ENCODE measurements around the gene IKZF1. TPM values are rescaled to one million over a fixed set of nuclear protein-coding genes. Genes with fewer than 3 reads are reported as not detected.

Gene IKZF1
- total and polyA plus RNA-seq, 4 donors = 4.0 to 37.8 (median 18.5) TPM

DNA sequence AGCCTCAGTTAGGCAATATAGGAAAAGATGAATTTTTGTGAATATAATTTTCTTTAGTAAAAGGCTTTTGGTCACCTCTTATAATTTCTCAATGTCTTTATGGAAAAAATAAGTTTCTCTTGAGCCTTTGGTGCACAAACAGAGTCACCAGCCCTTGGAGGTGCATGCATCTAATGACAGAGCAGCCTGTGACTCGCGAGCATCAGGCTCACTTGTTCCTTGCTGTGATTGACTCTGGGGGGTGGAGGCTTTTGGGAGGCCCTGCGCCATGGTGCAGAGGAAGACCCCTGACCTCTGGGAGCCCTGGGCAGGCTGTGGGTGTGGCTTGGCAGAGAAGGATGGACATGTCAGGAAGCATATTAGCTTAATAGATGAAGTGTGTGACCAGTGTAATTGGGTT lies 85.4 kb downstream of the IKZF1 start:
- DNase-seq (no peak), ATAC-seq (ENCODE audit: insufficient read depth, low FRiP score) (no peak)
- 86 to 97% methylated on average over 3 of the region's 3 CpGs for WGBS, 2 donors
- Histone ChIP-seq H3K9ac (ENCODE audit: insufficient read depth in 1 of 2, low read length in 2 of 2) (no peak overlapping the region), H3K4me3 (no peak overlapping the region), H3K4me1 (ENCODE audit: control insufficient read depth in 5 of 5, insufficient read depth in 5 of 5, low read length in 5 of 5) (no peaks in the 10 kb centered on the region), H3K36me3 (ENCODE audit: control insufficient read depth in 4 of 4, insufficient read depth in 4 of 4, low read length in 4 of 4) (no peaks in the 10 kb centered on the region), H3K27me3 (ENCODE audit: control insufficient read depth in 3 of 3, insufficient read depth in 3 of 3, low read length in 2 of 3) (peaks cover 0 to 2% (median 0%) of the 10 kb centered on the region in 3 donors), H3K9me3 (ENCODE audit: control insufficient read depth in 4 of 4, insufficient read depth in 3 of 4, low read length in 3 of 4) (peaks cover 0 to 2% (median 0%) of the 10 kb centered on the region in 4 donors), H3K27ac (ENCODE audit: low read depth in 1 of 2, low read length in 1 of 2) (no peak overlapping the region)
- TF ChIP-seq, protein P1, sequence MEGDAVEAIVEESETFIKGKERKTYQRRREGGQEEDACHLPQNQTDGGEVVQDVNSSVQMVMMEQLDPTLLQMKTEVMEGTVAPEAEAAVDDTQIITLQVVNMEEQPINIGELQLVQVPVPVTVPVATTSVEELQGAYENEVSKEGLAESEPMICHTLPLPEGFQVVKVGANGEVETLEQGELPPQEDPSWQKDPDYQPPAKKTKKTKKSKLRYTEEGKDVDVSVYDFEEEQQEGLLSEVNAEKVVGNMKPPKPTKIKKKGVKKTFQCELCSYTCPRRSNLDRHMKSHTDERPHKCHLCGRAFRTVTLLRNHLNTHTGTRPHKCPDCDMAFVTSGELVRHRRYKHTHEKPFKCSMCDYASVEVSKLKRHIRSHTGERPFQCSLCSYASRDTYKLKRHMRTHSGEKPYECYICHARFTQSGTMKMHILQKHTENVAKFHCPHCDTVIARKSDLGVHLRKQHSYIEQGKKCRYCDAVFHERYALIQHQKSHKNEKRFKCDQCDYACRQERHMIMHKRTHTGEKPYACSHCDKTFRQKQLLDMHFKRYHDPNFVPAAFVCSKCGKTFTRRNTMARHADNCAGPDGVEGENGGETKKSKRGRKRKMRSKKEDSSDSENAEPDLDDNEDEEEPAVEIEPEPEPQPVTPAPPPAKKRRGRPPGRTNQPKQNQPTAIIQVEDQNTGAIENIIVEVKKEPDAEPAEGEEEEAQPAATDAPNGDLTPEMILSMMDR (IDR thresholded peaks at IDR 0.05; ENCODE audit: control extremely low read depth, extremely low read depth) = no peak

DNA sequence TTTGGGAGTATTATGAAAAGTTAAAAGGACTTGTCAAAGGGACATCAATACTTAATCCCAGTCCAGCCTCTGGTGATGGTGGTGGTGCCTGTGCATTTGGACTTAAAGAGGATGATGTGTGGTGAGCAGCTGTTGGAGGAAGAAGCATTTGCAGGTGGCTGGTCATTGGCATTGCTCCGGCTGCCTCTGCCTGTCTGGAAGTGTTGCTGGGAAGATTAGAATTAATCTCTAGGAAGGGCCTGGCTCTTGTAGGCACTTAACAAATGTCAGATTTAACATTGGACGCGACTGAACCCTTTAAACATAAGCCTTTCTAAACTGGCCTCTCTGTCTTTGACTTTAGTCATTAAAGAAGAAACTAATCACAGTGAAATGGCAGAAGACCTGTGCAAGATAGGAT lies 86.9 kb downstream of the IKZF1 start:
- whole genome bisulfite sequencing, 2 donors = 89 to 90% methylated on average over 3 of the region's 3 CpGs
- Histone ChIP-seq H3K9me3 (ENCODE audit: control insufficient read depth in 4 of 4, insufficient read depth in 3 of 4, low read length in 3 of 4) (peaks cover 0 to 2% (median 0%) of the 10 kb centered on the region in 4 donors), H3K27me3 (ENCODE audit: control insufficient read depth in 3 of 3, insufficient read depth in 3 of 3, low read length in 2 of 3) (peaks cover 0 to 2% (median 0%) of the 10 kb centered on the region in 3 donors), H3K36me3 (ENCODE audit: control insufficient read depth in 4 of 4, insufficient read depth in 4 of 4, low read length in 4 of 4) (no peaks in the 10 kb centered on the region), H3K27ac (ENCODE audit: low read depth in 1 of 2, low read length in 1 of 2) (no peak overlapping the region), H3K4me3 (no peak overlapping the region), H3K4me1 (ENCODE audit: control insufficient read depth in 5 of 5, insufficient read depth in 5 of 5, low read length in 5 of 5) (no peaks in the 10 kb centered on the region), H3K9ac (ENCODE audit: insufficient read depth in 1 of 2, low read length in 2 of 2) (no peak overlapping the region)
- TF ChIP-seq, protein P1 (IDR thresholded peaks at IDR 0.05; ENCODE audit: control extremely low read depth, extremely low read depth) = no peak
- no peak for DNase-seq
- no peak for ATAC-seq (ENCODE audit: insufficient read depth, low FRiP score)

DNA sequence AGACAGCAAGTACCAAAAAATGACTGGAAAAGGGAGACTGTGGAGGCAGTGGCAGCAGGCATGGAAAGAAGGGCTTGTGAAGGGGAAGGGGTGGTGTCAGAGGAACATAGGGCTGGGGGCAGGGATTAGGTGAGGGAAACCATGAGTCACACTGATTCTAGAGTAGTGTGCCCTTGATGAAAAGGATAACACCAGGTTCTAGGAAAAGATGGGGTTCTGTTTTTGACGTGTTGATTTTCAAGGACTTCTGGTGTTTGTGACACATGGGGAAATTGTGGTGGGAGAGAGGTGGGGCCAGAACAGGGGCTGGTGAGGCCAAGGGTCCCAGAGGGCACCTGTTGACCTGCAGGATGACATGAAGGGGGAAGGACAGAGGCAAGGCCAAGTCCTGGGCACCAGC lies 88.6 kb downstream of the IKZF1 start:
- no peak for ATAC-seq (ENCODE audit: insufficient read depth, low FRiP score)
- no peaks in the 10 kb centered on the region for H3K4me1 ChIP-seq (ENCODE audit: control insufficient read depth in 5 of 5, insufficient read depth in 5 of 5, low read length in 5 of 5)

More for the DNA sequence above, 88.6 kb downstream of the IKZF1 start:
- TF ChIP-seq, protein P1 (IDR thresholded peaks at IDR 0.05; ENCODE audit: control extremely low read depth, extremely low read depth) = no peak
- Histone ChIP-seq H3K9me3 (ENCODE audit: control insufficient read depth in 4 of 4, insufficient read depth in 3 of 4, low read length in 3 of 4) (peaks cover 0 to 2% (median 0%) of the 10 kb centered on the region in 4 donors), H3K27ac (ENCODE audit: low read depth in 1 of 2, low read length in 1 of 2) (no peak overlapping the region), H3K4me3 (no peak overlapping the region), H3K36me3 (ENCODE audit: control insufficient read depth in 4 of 4, insufficient read depth in 4 of 4, low read length in 4 of 4) (no peaks in the 10 kb centered on the region), H3K27me3 (ENCODE audit: control insufficient read depth in 3 of 3, insufficient read depth in 3 of 3, low read length in 2 of 3) (peaks cover 0 to 4% (median 2%) of the 10 kb centered on the region in 3 donors), H3K9ac (ENCODE audit: insufficient read depth in 1 of 2, low read length in 2 of 2) (no peak overlapping the region)
- 45 to 53% methylated on average over 1 of the region's 1 CpG for WGBS, 2 donors
- no peak for DNase-seq

All from lung (tissue), 12 donors.